K562 (cell line): Measurements from ENCODE around the gene SEZ6L. TPM values are rescaled to one million over a fixed set of nuclear protein-coding genes. Genes with fewer than 3 reads are reported as not detected.
A peak's percentile ranks its signal among the peaks of the same experiment; 100 is the strongest.

ENCODE experiments used
- ATAC-seq: fragments of 200-7000 bp; cut with Tn5 transposase; 3 replicates; pipeline ENCODE4 v1.9.1; 2020; ENCODE audit warnings: moderate library complexity
- BruUV-seq: library from RNA; stranded (reverse); fragments of 400-500 nt; replicated peaks from 2 replicates; lab custom pipeline; 2021; lab: Mats Ljungman, UMichigan
- CTCF ChIA-PET: fragments of 300-600 bp; formaldehyde crosslinking; extraction: SDS; loops from one replicate; lab custom pipeline; 2021; ENCODE audit warnings: low intra/inter-chr PET ratio; lab: Yijun Ruan, JAX
- POLR2A ChIA-PET: fragments of 300-600, 350-650 bp; sonication (Branson Sonifier 250); formaldehyde crosslinking; extraction: SDS; loops from one replicate; lab custom pipeline; 2021; ENCODE audit warnings: antibody characterized with exemption, inconsistent platforms; lab: Yijun Ruan, JAX
- DNase-seq, 4 experiments: peaks; one replicate each; pipeline versions ENCODE4 v3.0.0 to v3.0.0-alpha.2; 2011 to 2018; ENCODE audit warnings: low spot score in 3 of 4, mixed read lengths in 3 of 4; ENCODE audit errors: extremely low read depth in 1 of 4
- FAIRE-seq: peaks from 2 replicates; lab custom pipeline; 2011; peaks lifted over from hg19 to GRCh38; lab: Jason Lieb, UNC
- H2AFZ ChIP-seq: 2 replicates; pipeline ENCODE4 v1.6.0; 2011; ENCODE audit warnings: low read depth, low read length, control low read depth, inconsistent platforms
- H3K27ac ChIP-seq: fragments of 200-600 bp; 3 replicates; pipeline ENCODE4 v1.8.0; 2011; ENCODE audit warnings: low read depth, mild to moderate bottlenecking, control low read depth, inconsistent platforms, low read length, moderate library complexity, mixed read lengths; ENCODE audit errors: extremely low read depth
- H3K27me3 ChIP-seq, 2 experiments: fragments of 300-600 bp in 1 of 2; 2 replicates in 1 of 2; 3 replicates in 1 of 2; pipeline versions ENCODE4 v1.6.0 to v1.8.0; 2011; ENCODE audit warnings: inconsistent platforms in 2 of 2, low read length in 2 of 2, mild to moderate bottlenecking in 1 of 2, mixed read lengths in 1 of 2, moderate library complexity in 1 of 2; ENCODE audit not compliant: control insufficient read depth in 2 of 2, insufficient read depth in 2 of 2
- H3K36me3 ChIP-seq: fragments of 300-600 bp; 3 replicates; pipeline ENCODE4 v1.8.0; 2011; ENCODE audit warnings: mild to moderate bottlenecking, low read length, inconsistent platforms; ENCODE audit not compliant: control insufficient read depth, insufficient read depth
- H3K4me1 ChIP-seq, 2 experiments: fragments of 200-600 bp in 1 of 2; replicated peaks in 1 of 2; 2 replicates in 1 of 2; 3 replicates in 1 of 2; pipeline versions ENCODE4 v1.5.1 to v1.8.0; 2011; ENCODE audit warnings: inconsistent platforms in 2 of 2, low read length in 2 of 2, mild to moderate bottlenecking in 1 of 2, mixed read lengths in 1 of 2, moderate library complexity in 1 of 2; ENCODE audit not compliant: control insufficient read depth in 2 of 2, insufficient read depth in 2 of 2
- H3K4me2 ChIP-seq: 2 replicates; pipeline ENCODE4 v1.6.1; 2011; ENCODE audit warnings: low read length, control low read depth, inconsistent platforms, mixed read lengths; ENCODE audit not compliant: insufficient read depth
- H3K4me3 ChIP-seq: fragments of 200-600 bp; sonication (generic), shearing (Covaris generic); 2 replicates; pipeline ENCODE4 v1.5.1; 2016; ENCODE audit warnings: control low read depth, inconsistent platforms
- H3K79me2 ChIP-seq: fragments of 200-600 bp; 3 replicates; pipeline ENCODE4 v1.8.0; 2011; ENCODE audit warnings: low read length, inconsistent platforms; ENCODE audit not compliant: control insufficient read depth, insufficient read depth
- H3K9ac ChIP-seq, 2 experiments: 2 replicates each; pipeline versions ENCODE4 v1.6.0 to v1.6.1; 2011; ENCODE audit warnings: low read depth in 2 of 2, low read length in 2 of 2, control low read depth in 1 of 2, inconsistent platforms in 1 of 2, mild to moderate bottlenecking in 1 of 2, mixed read lengths in 1 of 2; ENCODE audit not compliant: insufficient read depth in 1 of 2
- H3K9me1 ChIP-seq: one replicate; pipeline ENCODE4 v1.6.0; 2011; ENCODE audit warnings: inconsistent platforms, mild to moderate bottlenecking, low read length, moderate library complexity; ENCODE audit not compliant: control insufficient read depth, insufficient read depth
- H3K9me3 ChIP-seq: replicated peaks from 2 replicates; pipeline ENCODE4 v1.5.1; 2011; ENCODE audit warnings: low read depth, low read length, inconsistent platforms; ENCODE audit not compliant: control insufficient read depth, insufficient read depth
- H4K20me1 ChIP-seq: replicated peaks from 2 replicates; pipeline ENCODE4 v1.6.1; 2011; ENCODE audit warnings: low read length, inconsistent platforms, mixed read lengths; ENCODE audit not compliant: control insufficient read depth, insufficient read depth
- ESRRB ChIP-seq: fragments of 250-450 bp; sonication (Bioruptor Pico); IDR thresholded peaks from 2 replicates; pipeline ENCODE4 v1.5.0; 2020; ENCODE audit warnings: mild to moderate bottlenecking, moderate library complexity, borderline replicate concordance
- GTF2A2 ChIP-seq: IDR thresholded peaks from 2 replicates; pipeline ENCODE4 v1.6.1; 2016; ENCODE audit warnings: mild to moderate bottlenecking, missing genetic modification characterization, missing compliant biosample characterization
- HDAC8 ChIP-seq: fragments of 450-650 bp; IDR thresholded peaks from 2 replicates; pipeline ENCODE4 v1.6.1; 2016; ENCODE audit warnings: mild to moderate bottlenecking, missing genetic modification characterization, moderate library complexity, missing compliant biosample characterization
- RBM25 ChIP-seq: fragments of 200-400 bp; formaldehyde crosslinking; IDR thresholded peaks from 2 replicates; pipeline ENCODE4 v1.6.1; 2018; ENCODE audit warnings: low read length, low read depth, moderate library complexity; ENCODE audit not compliant: severe bottlenecking
- ZFP36 ChIP-seq: fragments of 150-350 bp; IDR thresholded peaks from 2 replicates; pipeline ENCODE4 v1.6.1; 2018; ENCODE audit warnings: low read length, low read depth; ENCODE audit not compliant: partially characterized antibody
- ZNF445 ChIP-seq: fragments of 250-450 bp; sonication (Bioruptor Pico); IDR thresholded peaks from 2 replicates; pipeline ENCODE4 v1.4.0; 2020; ENCODE audit warnings: low read depth, mild to moderate bottlenecking, moderate library complexity
- ZNF780A ChIP-seq: fragments of 250-450 bp; sonication (Bioruptor Pico); IDR thresholded peaks from 2 replicates; pipeline ENCODE4 v1.5.0; 2021; ENCODE audit warnings: mild to moderate bottlenecking
- WGBS: fragments of 100-300 bp; shearing (Covaris generic); methylation state at CpG from one replicate; pipeline ENCODE4 v1.1.6; 2016; ENCODE audit warnings: low coverage, mixed read lengths; ENCODE audit not compliant: insufficient coverage; ENCODE audit errors: missing lambda C conversion rate; 5-methylcytosine and 5-hydroxymethylcytosine counted together
- in situ Hi-C: fragments of 300-500 bp; cut with MboI; formaldehyde crosslinking; loops from 4 replicates; pipeline ENCODE4 v1.15.0; 2018; ENCODE audit warnings: inconsistent platforms, mixed read lengths
- intact Hi-C: fragments of 100-400 bp; cut with micrococcal nuclease; formaldehyde crosslinking; loops from 2 replicates; pipeline ENCODE4 v1.14.2; 2022
- polyA plus RNA-seq, 8 experiments: library from polyadenylated mRNA; depleted of rRNA in 4 of 8; stranded (reverse) in 5 of 8; unstranded in 3 of 8; fragments of >200 nt; fragmentation: Nextera tagmentation in 2 of 8; fragmentation: Illumina TruSeq in 1 of 8; extraction: Ambion mirVana in 2 of 8; extraction: Trizol in 1 of 8; gene quantifications; 2 replicates each; pipeline versions ENCODE4 v1.2.1 to v1.2.3, GENCODE V29; 2011 to 2014; ENCODE audit warnings: inconsistent platforms in 1 of 8, missing spikeins in 1 of 8
- total RNA-seq, 7 experiments: library from RNA; depleted of rRNA in 6 of 7; stranded (reverse); fragments of >200 nt in 6 of 7; fragmentation: Illumina TruSeq in 2 of 7; extraction: Trizol in 2 of 7; gene quantifications; 2 replicates each; pipeline versions ENCODE4 v1.2.1 to v1.2.3, GENCODE V29; 2011 to 2021; ENCODE audit warnings: low replicate concordance in 1 of 7

The SEZ6L gene
- total and polyA plus RNA-seq, 9 of the 15 experiments (the other 6 are each of a cell fraction or from before 2014, with no cell fraction given): not detected

GRCh38 chr22:26185190-26185589, 15.9 kb downstream of the SEZ6L start:
- no peak overlapping the region for H2AFZ ChIP-seq
- FAIRE-seq (no peak), DNase-seq (no peak), ATAC-seq (no peak)
- no peaks in the 10 kb centered on the region for H4K20me1 ChIP-seq
- no peaks in the 10 kb centered on the region for H3K4me1 ChIP-seq
- H3K27ac ChIP-seq: no peak overlapping the region
- no peaks in the 10 kb centered on the region for H3K27me3 ChIP-seq
- no peak overlapping the region for H3K4me2 ChIP-seq
- POLR2A ChIA-PET: interaction anchor here (0.8 kb wide), 1 partner anchor 380 kb away, joined by 3 read pairs; no protein-coding TSS in a partner anchor
- no peak overlapping the region for H3K9ac ChIP-seq
- H3K9me1 ChIP-seq: no peaks in the 10 kb centered on the region
- H3K4me3 ChIP-seq: no peak overlapping the region
- 0% methylated on average over 2 of the region's 2 CpGs for WGBS
- CTCF ChIA-PET: no interaction called here
- in situ Hi-C loops (no loop called here), intact Hi-C loops (no loop called here)
- no peaks in the 10 kb centered on the region for H3K36me3 ChIP-seq
- no TSS peak for BruUV-seq
- H3K79me2 ChIP-seq: no peaks in the 10 kb centered on the region
- TF ChIP-seq RBM25 (peak; percentile 77), HDAC8 (tag) (no peak), ZFP36 (peak; percentile 58)
- H3K9me3 ChIP-seq: no peaks in the 10 kb centered on the region

DNA sequence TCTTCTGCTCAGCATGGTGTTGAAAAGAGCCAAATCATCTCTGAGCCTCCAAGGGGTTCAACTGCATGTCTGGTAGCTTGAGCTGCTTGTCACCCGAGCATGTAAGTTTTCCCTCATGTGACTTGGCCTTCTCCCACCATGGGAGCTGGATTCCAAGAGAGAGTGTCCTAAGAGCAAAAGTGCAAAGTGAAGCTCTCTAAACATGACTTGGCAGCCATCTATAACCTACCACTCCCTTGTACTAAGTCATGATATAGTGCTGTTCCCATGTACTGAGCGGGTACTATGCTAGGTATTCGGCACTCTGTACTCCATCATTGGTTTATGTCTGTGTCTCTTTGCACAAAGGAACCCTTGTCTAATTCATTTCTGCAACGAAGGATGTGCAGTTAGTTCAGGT, 19.1 kb downstream of the SEZ6L start:
- no peak for TF ChIP-seq ZNF445 (CRISPR knock-in tag)
- no peak for TF ChIP-seq ESRRB (CRISPR knock-in tag)
- no peak for TF ChIP-seq ZNF780A (CRISPR knock-in tag)
- TF ChIP-seq GTF2A2: no peak
- no peaks in the 10 kb centered on the region for H3K79me2 ChIP-seq
- H3K4me1 ChIP-seq: no peaks in the 10 kb centered on the region
- no peak overlapping the region for H3K27ac ChIP-seq
- intact Hi-C loops (no loop called here), in situ Hi-C loops (no loop called here)
- H4K20me1 ChIP-seq: no peaks in the 10 kb centered on the region
- no peak for DNase-seq
- BruUV-seq: no TSS peak
- H3K9me1 ChIP-seq: no peaks in the 10 kb centered on the region
- no peak for FAIRE-seq
- H3K4me3 ChIP-seq: no peak overlapping the region
- H3K4me2 ChIP-seq: no peak overlapping the region
- no peaks in the 10 kb centered on the region for H3K36me3 ChIP-seq
- ChIA-PET CTCF (no interaction called here), POLR2A (interaction anchor here (0.6 to 0.7 kb wide), 2 partner anchors 188 to 694 kb away, joined by 3 to 4 read pairs; no protein-coding TSS in a partner anchor)
- no peak for ATAC-seq
- no peaks in the 10 kb centered on the region for H3K27me3 ChIP-seq
- no peak overlapping the region for H2AFZ ChIP-seq
- no peak overlapping the region for H3K9ac ChIP-seq
- H3K9me3 ChIP-seq: no peaks in the 10 kb centered on the region
- 0% methylated on average over 4 of the region's 4 CpGs for WGBS
